RWPE2 (cell line): ENCODE measurements around the gene ELAVL1.

ENCODE experiments used
- ATAC-seq: fragments of 200-7000 bp; cut with Tn5 transposase; 3 replicates; pipeline ENCODE4 v1.9.1; 2021; ENCODE audit warnings: low read depth
- DNase-seq: peaks from one replicate; pipeline ENCODE4 v3.0.0-alpha.2; 2020; ENCODE audit warnings: low spot score
- H3K27ac ChIP-seq: fragments of 450-650 bp; 2 replicates; pipeline ENCODE4 v1.5.1; 2017; ENCODE audit warnings: mild to moderate bottlenecking; ENCODE audit not compliant: poor library complexity, severe bottlenecking
- H3K27me3 ChIP-seq: fragments of 250-450 bp; sonication (Bioruptor Pico); 2 replicates; pipeline ENCODE4 v1.5.1; 2021; ENCODE audit warnings: mild to moderate bottlenecking, moderate library complexity; ENCODE audit not compliant: insufficient read depth, poor library complexity, severe bottlenecking
- H3K36me3 ChIP-seq: fragments of 250-450 bp; sonication (Bioruptor Pico); 2 replicates; pipeline ENCODE4 v1.5.1; 2020; ENCODE audit warnings: low read depth, mild to moderate bottlenecking, moderate library complexity
- H3K4me1 ChIP-seq: fragments of 250-450 bp; sonication (Bioruptor Pico); 2 replicates; pipeline ENCODE4 v1.5.1; 2021; ENCODE audit warnings: mild to moderate bottlenecking, moderate library complexity; ENCODE audit not compliant: insufficient read depth, poor library complexity, severe bottlenecking
- H3K4me3 ChIP-seq: fragments of 250-450 bp; sonication (Bioruptor Pico); 2 replicates; pipeline ENCODE4 v1.5.1; 2021; ENCODE audit warnings: mild to moderate bottlenecking, moderate library complexity; ENCODE audit not compliant: severe bottlenecking
- H3K9me3 ChIP-seq: fragments of 250-450 bp; sonication (Bioruptor Pico); 2 replicates; pipeline ENCODE4 v1.5.1; 2021; ENCODE audit warnings: mild to moderate bottlenecking, moderate library complexity; ENCODE audit not compliant: severe bottlenecking
- TF ChIP-seq, protein P1 (sequence below): fragments of 450-650 bp; IDR thresholded peaks from one replicate; pipeline ENCODE4 v1.5.1; 2017; ENCODE audit warnings: mild to moderate bottlenecking, moderate library complexity; ENCODE audit not compliant: poor library complexity, severe bottlenecking

ELAVL1 gene

DNA sequence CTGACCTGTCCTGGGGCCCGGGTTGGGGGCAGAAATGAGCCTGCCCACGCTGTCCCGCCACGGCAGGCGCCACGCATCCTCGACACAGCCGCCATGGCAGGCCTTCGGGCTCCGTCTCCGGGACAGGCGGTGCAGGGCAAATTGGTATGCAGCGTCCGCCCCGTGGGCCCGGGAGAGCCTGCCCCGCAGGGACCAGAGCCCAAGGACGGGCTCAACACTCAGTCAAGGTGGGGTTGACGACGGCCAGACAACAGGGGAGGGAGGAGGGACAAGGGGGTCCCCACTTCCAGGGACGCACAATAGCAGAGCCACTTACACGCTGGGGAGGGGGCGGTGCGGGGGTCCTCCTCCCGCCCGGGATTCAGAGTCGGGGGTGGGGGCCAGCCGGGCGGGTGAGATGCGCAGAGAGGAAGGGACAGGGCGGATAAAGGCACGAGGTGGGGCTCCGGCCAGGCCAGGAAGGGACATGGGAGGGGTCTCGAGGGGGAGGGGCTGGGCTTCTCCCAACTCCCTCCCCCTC, 80.7 kb downstream of the ELAVL1 start:
- Histone ChIP-seq H3K4me3 (peak overlapping the region; percentile 31), H3K27me3 (no peaks in the 10 kb centered on the region), H3K4me1 (peaks cover 12% of the 10 kb centered on the region), H3K36me3 (peaks cover under 1% of the 10 kb centered on the region; the same call in 1 of the 2 replicates), H3K27ac (no peak overlapping the region), H3K9me3 (no peaks in the 10 kb centered on the region)
- ATAC-seq (no peak), DNase-seq (no peak)
- TF ChIP-seq, protein P1, sequence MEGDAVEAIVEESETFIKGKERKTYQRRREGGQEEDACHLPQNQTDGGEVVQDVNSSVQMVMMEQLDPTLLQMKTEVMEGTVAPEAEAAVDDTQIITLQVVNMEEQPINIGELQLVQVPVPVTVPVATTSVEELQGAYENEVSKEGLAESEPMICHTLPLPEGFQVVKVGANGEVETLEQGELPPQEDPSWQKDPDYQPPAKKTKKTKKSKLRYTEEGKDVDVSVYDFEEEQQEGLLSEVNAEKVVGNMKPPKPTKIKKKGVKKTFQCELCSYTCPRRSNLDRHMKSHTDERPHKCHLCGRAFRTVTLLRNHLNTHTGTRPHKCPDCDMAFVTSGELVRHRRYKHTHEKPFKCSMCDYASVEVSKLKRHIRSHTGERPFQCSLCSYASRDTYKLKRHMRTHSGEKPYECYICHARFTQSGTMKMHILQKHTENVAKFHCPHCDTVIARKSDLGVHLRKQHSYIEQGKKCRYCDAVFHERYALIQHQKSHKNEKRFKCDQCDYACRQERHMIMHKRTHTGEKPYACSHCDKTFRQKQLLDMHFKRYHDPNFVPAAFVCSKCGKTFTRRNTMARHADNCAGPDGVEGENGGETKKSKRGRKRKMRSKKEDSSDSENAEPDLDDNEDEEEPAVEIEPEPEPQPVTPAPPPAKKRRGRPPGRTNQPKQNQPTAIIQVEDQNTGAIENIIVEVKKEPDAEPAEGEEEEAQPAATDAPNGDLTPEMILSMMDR: no peak

DNA sequence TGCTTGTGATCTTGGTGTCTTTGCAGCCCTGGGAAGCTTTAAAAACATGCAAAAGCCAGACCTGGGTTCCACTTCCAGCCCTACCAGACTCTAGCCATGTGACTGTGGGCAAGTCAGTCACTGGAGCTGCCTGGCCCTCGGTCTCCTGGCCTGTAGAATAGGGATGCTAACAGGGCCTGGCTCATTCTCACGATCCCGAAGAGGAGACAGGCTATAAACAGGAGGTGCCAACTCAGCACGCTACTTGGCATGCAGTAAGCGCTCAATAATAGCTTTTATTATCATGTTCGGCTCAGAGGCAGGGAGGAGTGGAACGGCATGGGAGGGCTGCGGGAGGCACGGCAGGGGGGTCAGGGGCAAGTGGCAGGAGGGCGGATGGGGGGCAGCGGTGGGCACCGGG, 81.2 kb downstream of the ELAVL1 start:
- no peak overlapping the region for H3K4me3 ChIP-seq
- H3K9me3 ChIP-seq: no peaks in the 10 kb centered on the region
- TF ChIP-seq, protein P1: no peak
- no peaks in the 10 kb centered on the region for H3K27me3 ChIP-seq
- H3K36me3 ChIP-seq: no peaks in the 10 kb centered on the region; the same call in 1 of the 2 replicates
- peaks cover 10% of the 10 kb centered on the region for H3K4me1 ChIP-seq
- no peak for ATAC-seq
- no peak for DNase-seq
- H3K27ac ChIP-seq: no peak overlapping the region

DNA sequence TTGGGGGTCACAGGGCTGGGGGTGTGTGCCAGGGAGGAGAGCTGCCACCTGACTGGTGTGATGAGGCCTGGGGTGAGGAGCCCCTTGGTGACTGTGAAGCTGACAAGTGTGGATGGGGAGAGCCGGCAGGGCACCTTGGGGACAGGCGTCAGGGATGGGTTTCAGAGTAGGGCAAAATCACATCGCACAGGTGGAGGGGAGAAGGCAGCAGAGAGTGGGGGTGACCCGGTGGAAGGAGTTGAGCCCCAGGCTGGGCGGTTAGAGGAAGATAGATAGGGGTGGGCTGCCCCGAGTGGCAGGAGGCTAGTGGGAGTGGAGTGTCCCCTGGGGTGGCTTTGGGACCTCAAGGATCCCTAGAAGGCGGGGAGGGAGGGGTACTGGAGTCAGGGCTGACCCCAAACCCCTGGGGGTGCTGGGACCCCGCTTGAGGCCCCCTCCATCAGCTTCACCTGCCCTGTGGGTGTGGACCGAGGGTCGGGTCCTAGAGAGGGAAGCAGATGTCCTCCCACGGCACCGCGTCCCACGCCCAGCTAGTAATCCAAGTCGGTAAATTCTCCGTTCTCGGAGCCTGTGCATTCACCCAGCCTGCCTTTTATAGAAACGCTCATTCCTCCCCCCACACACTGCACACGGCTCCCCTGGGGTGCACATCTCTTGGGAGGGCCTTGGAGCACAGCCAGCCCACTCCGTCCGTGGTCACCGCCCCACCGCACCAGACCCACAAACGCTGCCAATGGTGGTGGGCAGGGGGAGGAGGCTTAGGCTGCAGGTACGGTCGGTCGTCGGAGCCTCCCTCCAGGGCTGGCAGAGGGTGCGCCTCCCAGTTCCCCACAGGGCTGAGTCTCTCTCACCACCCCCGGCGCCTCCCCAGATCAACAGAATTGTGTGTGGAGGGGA, 81.9 kb downstream of the ELAVL1 start:
- Histone ChIP-seq H3K9me3 (no peaks in the 10 kb centered on the region), H3K4me1 (peaks cover 3% of the 10 kb centered on the region), H3K27ac (no peak overlapping the region), H3K36me3 (no peaks in the 10 kb centered on the region; the same call in 1 of the 2 replicates), H3K27me3 (no peaks in the 10 kb centered on the region), H3K4me3 (no peak overlapping the region)
- DNase-seq (no peak), ATAC-seq (no peak)
- TF ChIP-seq, protein P1: no peak

DNA sequence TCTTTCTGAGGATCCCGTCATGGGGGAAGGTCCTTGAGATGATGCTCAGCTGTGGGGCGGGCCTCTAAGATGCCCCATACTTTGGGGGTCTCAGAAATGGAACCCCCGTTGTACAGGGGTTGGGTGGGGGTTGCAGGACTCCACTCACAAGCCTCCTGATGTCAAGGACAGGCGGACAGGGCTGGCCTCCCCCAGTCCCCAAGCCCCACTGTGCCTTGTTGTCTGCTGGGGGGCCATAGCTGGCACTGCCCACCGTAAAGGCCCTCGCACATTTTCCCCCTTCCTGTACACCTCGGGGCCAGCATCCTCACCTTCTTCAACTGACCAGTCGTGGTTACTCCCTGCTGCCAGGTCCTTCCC, 82.6 kb downstream of the ELAVL1 start:
- DNase-seq: no peak
- Histone ChIP-seq H3K4me3 (no peak overlapping the region), H3K36me3 (no peaks in the 10 kb centered on the region; the same call in 1 of the 2 replicates), H3K4me1 (no peaks in the 10 kb centered on the region), H3K27ac (no peak overlapping the region), H3K27me3 (no peaks in the 10 kb centered on the region), H3K9me3 (no peaks in the 10 kb centered on the region)
- no peak for ATAC-seq
- TF ChIP-seq, protein P1: no peak
